DMS153 treated with DMSO at 0.1 percent for 48 hours (cell line): Measurements from ENCODE around the gene OR4A5.
"Not testable (repeated sequence)": the region's sequence is repeated elsewhere in the genome, so short reads cannot be mapped to it uniquely, and the experiment has no call there.

Source experiments
- DNase-seq: peaks from one replicate; lab custom pipeline; 2025; ENCODE audit not compliant: unreplicated experiment; lab: John Stamatoyannopoulos, UW

Gene OR4A5

GRCh38 chr11:54706532-54706931 is at the start of gene OR4A5:
OR4A5 (plus strand) TSS chr11:54706832; CDS start chr11:54706885, 53 bp downstream.
- DNase-seq = not testable (repeated sequence)

- DNase-seq = not testable (repeated sequence)
Measured at GRCh38 chr11:54720094-54720493, 13.5 kb downstream of the OR4A5 start.
